ENCODE data around the gene CACNA2D4.

GRCh38 chr12:1776170-1776921 lies 142.1 kb downstream of the CACNA2D4 start:
- TF ChIP-seq, protein P1, sequence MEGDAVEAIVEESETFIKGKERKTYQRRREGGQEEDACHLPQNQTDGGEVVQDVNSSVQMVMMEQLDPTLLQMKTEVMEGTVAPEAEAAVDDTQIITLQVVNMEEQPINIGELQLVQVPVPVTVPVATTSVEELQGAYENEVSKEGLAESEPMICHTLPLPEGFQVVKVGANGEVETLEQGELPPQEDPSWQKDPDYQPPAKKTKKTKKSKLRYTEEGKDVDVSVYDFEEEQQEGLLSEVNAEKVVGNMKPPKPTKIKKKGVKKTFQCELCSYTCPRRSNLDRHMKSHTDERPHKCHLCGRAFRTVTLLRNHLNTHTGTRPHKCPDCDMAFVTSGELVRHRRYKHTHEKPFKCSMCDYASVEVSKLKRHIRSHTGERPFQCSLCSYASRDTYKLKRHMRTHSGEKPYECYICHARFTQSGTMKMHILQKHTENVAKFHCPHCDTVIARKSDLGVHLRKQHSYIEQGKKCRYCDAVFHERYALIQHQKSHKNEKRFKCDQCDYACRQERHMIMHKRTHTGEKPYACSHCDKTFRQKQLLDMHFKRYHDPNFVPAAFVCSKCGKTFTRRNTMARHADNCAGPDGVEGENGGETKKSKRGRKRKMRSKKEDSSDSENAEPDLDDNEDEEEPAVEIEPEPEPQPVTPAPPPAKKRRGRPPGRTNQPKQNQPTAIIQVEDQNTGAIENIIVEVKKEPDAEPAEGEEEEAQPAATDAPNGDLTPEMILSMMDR (IDR thresholded peaks at IDR 0.05): no peak
- TF ChIP-seq POLR2AphosphoS5 (IDR thresholded peaks at IDR 0.05): no peak

Data from gastroesophageal sphincter (tissue), 3 donors.